Right lobe of liver (tissue), 4 donors: Measurements from ENCODE around the gene SPIN1.

Experiments used
- POLR2A ChIP-seq: fragments of 450-650 bp; IDR thresholded peaks from one replicate; pipeline ENCODE4 v1.6.1; 2017; ENCODE audit warnings: antibody characterized with exemption, mild to moderate bottlenecking
- TF ChIP-seq, protein P1 (sequence below), 4 donors: fragments of 200-600 bp in 3 of 4; fragments of 450-650 bp in 1 of 4; IDR thresholded peaks; one replicate each; pipeline versions ENCODE4 v1.5.1 to v1.8.0; 2016 to 2022; ENCODE audit warnings: antibody characterized with exemption in 4 of 4, mild to moderate bottlenecking in 2 of 4
- donor health status: DM: no; HTN: no; CAD: no.
- donor health status: DM: no; HTN: no; CAD: no.
- donor health status: DM: no; HTN: yes; CAD: no.

DNA sequence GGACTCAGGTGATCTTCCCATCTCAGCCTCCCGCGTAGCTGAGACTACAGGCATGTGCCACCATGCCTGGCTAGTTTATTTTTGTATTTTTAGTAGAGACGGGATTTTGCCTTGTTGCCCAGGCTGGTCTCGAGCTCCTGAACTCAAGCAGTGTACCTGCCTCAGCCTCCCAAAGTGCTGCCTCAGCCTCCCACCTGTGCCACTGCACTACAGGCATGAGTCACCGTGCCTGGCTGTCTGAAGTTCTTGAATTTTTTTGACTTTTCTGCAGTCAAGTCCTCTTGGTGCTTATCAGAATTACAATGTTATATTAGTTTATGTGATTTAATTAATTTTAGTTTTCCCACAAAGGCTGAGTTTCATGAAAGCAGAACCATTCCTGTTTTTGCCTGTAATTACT is 9.8 kb downstream of the SPIN1 start:
- TF ChIP-seq, protein P1, sequence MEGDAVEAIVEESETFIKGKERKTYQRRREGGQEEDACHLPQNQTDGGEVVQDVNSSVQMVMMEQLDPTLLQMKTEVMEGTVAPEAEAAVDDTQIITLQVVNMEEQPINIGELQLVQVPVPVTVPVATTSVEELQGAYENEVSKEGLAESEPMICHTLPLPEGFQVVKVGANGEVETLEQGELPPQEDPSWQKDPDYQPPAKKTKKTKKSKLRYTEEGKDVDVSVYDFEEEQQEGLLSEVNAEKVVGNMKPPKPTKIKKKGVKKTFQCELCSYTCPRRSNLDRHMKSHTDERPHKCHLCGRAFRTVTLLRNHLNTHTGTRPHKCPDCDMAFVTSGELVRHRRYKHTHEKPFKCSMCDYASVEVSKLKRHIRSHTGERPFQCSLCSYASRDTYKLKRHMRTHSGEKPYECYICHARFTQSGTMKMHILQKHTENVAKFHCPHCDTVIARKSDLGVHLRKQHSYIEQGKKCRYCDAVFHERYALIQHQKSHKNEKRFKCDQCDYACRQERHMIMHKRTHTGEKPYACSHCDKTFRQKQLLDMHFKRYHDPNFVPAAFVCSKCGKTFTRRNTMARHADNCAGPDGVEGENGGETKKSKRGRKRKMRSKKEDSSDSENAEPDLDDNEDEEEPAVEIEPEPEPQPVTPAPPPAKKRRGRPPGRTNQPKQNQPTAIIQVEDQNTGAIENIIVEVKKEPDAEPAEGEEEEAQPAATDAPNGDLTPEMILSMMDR (IDR thresholded peaks at IDR 0.05) = no peak
- TF ChIP-seq POLR2A = no peak
